HEK293 (cell line): ENCODE measurements around the gene TRIM29.
"Not testable (repeated sequence)": the region's sequence is repeated elsewhere in the genome, so short reads cannot be mapped to it uniquely, and the experiment has no call there.

Experiments
- CTCF ChIA-PET: fragments of 350-600 bp; formaldehyde crosslinking; extraction: SDS; loops from one replicate; lab custom pipeline; 2021; ENCODE audit warnings: antibody characterized with exemption; lab: Yijun Ruan, JAX
- POLR2A ChIA-PET: fragments of 300-600 bp; formaldehyde crosslinking; extraction: SDS; loops from one replicate; lab custom pipeline; 2020; ENCODE audit warnings: antibody characterized with exemption, inconsistent platforms; lab: Yijun Ruan, JAX
- H3K27ac ChIP-seq: fragments of 200-500 bp; sonication (Bioruptor generic); 2 replicates; pipeline ENCODE4 v1.5.1; 2014; ENCODE audit warnings: low read depth, low read length, control low read depth, inconsistent platforms; ENCODE audit errors: extremely low read depth
- H3K36me3 ChIP-seq, 2 experiments: fragments of 200-500 bp in 1 of 2; sonication (Bioruptor generic) in 1 of 2; 1 replicate in 1 of 2; 2 replicates in 1 of 2; pipeline ENCODE4 v1.5.1; 2014 to 2017; ENCODE audit warnings: inconsistent platforms in 2 of 2, low read length in 2 of 2; ENCODE audit not compliant: control insufficient read depth in 2 of 2, insufficient read depth in 1 of 2
- H3K4me1 ChIP-seq: fragments of 200-500 bp; sonication (Bioruptor generic); 2 replicates; pipeline ENCODE4 v1.5.1; 2014; ENCODE audit warnings: mild to moderate bottlenecking, low read length, inconsistent platforms; ENCODE audit not compliant: control insufficient read depth, insufficient read depth
- H3K4me3 ChIP-seq: 2 replicates; pipeline ENCODE4 v1.5.1; 2011; ENCODE audit warnings: low read depth, mild to moderate bottlenecking, control low read depth, low read length, moderate library complexity
- H3K9me3 ChIP-seq: fragments of 200-500 bp; sonication (Bioruptor generic); 2 replicates; pipeline ENCODE4 v1.5.1; 2014; ENCODE audit warnings: low read depth, low read length, inconsistent platforms; ENCODE audit not compliant: control insufficient read depth, insufficient read depth
- EGR2 ChIP-seq: fragments of 450-650 bp; formaldehyde crosslinking; IDR thresholded peaks from 2 replicates; pipeline ENCODE4 v1.5.1; 2016; ENCODE audit warnings: low read depth, missing biosample characterization, missing genetic modification characterization
- FEZF1 ChIP-seq: fragments of 450-650 bp; formaldehyde crosslinking; IDR thresholded peaks from 2 replicates; pipeline ENCODE4 v1.5.1; 2016; ENCODE audit warnings: missing biosample characterization, missing genetic modification characterization
- GLIS2 ChIP-seq: fragments of 450-650 bp; formaldehyde crosslinking; IDR thresholded peaks from 2 replicates; pipeline ENCODE4 v1.5.1; 2016; ENCODE audit warnings: missing biosample characterization, missing genetic modification characterization
- SETDB1 ChIP-seq: IDR thresholded peaks from one replicate; pipeline ENCODE4 v1.6.1; 2017; ENCODE audit warnings: mild to moderate bottlenecking, low read length, moderate library complexity, mixed read lengths; ENCODE audit not compliant: insufficient read length
- TSHZ1 ChIP-seq: fragments of 450-650 bp; formaldehyde crosslinking; IDR thresholded peaks from 2 replicates; pipeline ENCODE4 v1.5.1; 2016; ENCODE audit warnings: missing biosample characterization, missing genetic modification characterization, borderline replicate concordance
- ZFHX2 ChIP-seq: fragments of 450-650 bp; formaldehyde crosslinking; conservative IDR thresholded peaks from 2 replicates; pipeline ENCODE4 v1.5.1; 2016; ENCODE audit warnings: missing biosample characterization, missing genetic modification characterization
- ZNF184 ChIP-seq: fragments of 450-650 bp; IDR thresholded peaks from 2 replicates; pipeline ENCODE4 v1.5.1; 2018; ENCODE audit warnings: missing biosample characterization, mild to moderate bottlenecking, missing genetic modification characterization
- ZNF335 ChIP-seq: fragments of 450-650 bp; formaldehyde crosslinking; conservative IDR thresholded peaks from 2 replicates; pipeline ENCODE4 v1.5.1; 2016; ENCODE audit warnings: missing biosample characterization, missing genetic modification characterization
- ZNF341 ChIP-seq: fragments of 450-650 bp; formaldehyde crosslinking; IDR thresholded peaks from 2 replicates; pipeline ENCODE4; 2016; ENCODE audit warnings: low read depth, missing biosample characterization, missing genetic modification characterization
- ZNF621 ChIP-seq: fragments of 450-650 bp; formaldehyde crosslinking; IDR thresholded peaks from 2 replicates; pipeline ENCODE4 v1.5.1; 2017; ENCODE audit warnings: missing biosample characterization, missing genetic modification characterization
- ZNF645 ChIP-seq: fragments of 450-650 bp; formaldehyde crosslinking; IDR thresholded peaks from 2 replicates; pipeline ENCODE4; 2016; ENCODE audit warnings: missing biosample characterization, missing genetic modification characterization
- ZNF768 ChIP-seq: fragments of 450-650 bp; formaldehyde crosslinking; IDR thresholded peaks from 2 replicates; pipeline ENCODE4 v1.5.1; 2018; ENCODE audit warnings: missing biosample characterization, mild to moderate bottlenecking, missing genetic modification characterization
- ZNF777 ChIP-seq: fragments of 450-650 bp; formaldehyde crosslinking; IDR thresholded peaks from 2 replicates; pipeline ENCODE4 v1.5.1; 2017; ENCODE audit warnings: missing biosample characterization, missing genetic modification characterization, borderline replicate concordance
- ZNF830 ChIP-seq: fragments of 450-650 bp; IDR thresholded peaks from 2 replicates; pipeline ENCODE4 v1.5.0; 2018; ENCODE audit warnings: missing biosample characterization, missing genetic modification characterization, low read depth, mild to moderate bottlenecking, moderate library complexity
- ZSCAN4 ChIP-seq: fragments of 450-650 bp; formaldehyde crosslinking; IDR thresholded peaks from 2 replicates; pipeline ENCODE4 v1.5.1; 2017; ENCODE audit warnings: missing biosample characterization, missing genetic modification characterization
- TF ChIP-seq, protein P1 (sequence below): fragments of 450-650 bp; formaldehyde crosslinking; IDR thresholded peaks from 2 replicates; pipeline ENCODE4 v1.5.1; 2016; ENCODE audit warnings: missing biosample characterization, missing genetic modification characterization
- TF ChIP-seq, protein P2 (sequence below): fragments of 450-650 bp; formaldehyde crosslinking; IDR thresholded peaks from 2 replicates; pipeline ENCODE4 v1.5.1; 2016; ENCODE audit warnings: missing biosample characterization, missing genetic modification characterization

Gene TRIM29

GRCh38 chr11:120180551-120181232 is 42.8 kb upstream of the TRIM29 start:
- Histone ChIP-seq H3K9me3 (no peaks in the 10 kb centered on the region), H3K36me3 (no peaks in the 10 kb centered on the region), H3K27ac (no peak overlapping the region), H3K4me3 (no peak overlapping the region), H3K4me1 (no peaks in the 10 kb centered on the region)
- CTCF ChIA-PET: interaction anchor here (0.6 to 4.6 kb wide), 4 partner anchors 11 to 176 kb away, joined by 3 to 33 read pairs (median 6); no protein-coding TSS in a partner anchor
- POLR2A ChIA-PET: no interaction called here
- TF ChIP-seq ZNF335 (tag by site-specific recombination) (peak; percentile 32; the same call in 1 of the 2 replicates), ZNF341 (tag by site-specific recombination) (peak; percentile 55; the same call in 1 of the 2 replicates), ZNF621 (tag by site-specific recombination) (no peak)

DNA sequence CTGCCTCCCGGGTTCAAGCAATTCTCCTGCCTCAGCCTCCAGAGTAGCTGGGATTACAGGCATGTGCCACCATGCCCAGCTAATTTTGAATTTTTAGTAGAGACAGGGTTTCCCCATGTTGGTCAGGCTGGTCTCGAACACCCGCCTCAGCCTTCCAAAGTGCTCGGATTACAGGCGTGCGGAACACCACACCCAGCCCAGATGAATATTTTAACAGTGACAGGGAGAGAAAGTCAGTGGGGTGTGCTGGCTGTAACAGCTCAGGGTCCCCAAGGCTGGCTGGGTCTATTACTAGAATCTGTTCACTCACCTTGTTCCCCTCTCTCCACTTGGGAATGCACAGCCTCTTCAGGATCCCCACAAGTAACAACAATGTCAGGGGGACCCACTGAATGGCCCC is 42.1 kb upstream of the TRIM29 start:
- POLR2A ChIA-PET, H3K4me3 ChIP-seq, H3K4me1 ChIP-seq, H3K9me3 ChIP-seq, H3K36me3 ChIP-seq, H3K27ac ChIP-seq: not testable (repeated sequence)
- CTCF ChIA-PET: interaction anchor here (0.7 to 4.6 kb wide), 4 partner anchors 10 to 55 kb away, joined by 3 to 33 read pairs (median 4); no protein-coding TSS in a partner anchor

DNA sequence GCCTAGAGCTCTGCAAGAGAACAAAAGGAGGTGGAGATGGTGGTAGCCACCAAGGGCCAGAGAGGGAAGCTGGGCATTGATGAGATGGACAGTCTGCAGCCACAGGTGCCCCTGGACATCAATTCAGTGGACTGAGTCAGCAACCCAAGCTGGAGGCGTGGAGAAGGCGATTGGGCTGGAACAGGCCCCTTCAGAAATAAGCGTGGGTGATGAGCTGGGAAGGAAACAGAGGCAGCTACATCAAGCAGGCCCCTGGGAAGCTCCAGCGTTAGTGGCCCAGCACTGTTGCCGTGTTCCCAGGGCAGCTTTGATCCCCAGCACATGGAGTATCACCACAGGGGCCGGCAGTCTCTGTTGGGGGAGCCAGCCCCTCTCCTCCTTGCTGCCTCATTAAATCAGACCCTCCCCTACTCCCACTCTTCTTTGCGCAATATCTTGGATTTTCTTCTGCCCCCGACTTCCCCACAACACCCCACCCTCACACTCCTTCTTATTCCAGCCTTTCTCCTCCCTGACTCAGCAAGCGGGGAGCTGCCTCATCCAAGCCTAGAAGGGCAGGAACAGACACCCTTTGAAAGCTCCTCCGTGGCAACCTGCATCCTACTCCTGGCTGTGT is 41.3 kb upstream of the TRIM29 start:
- no peak overlapping the region for H3K27ac ChIP-seq
- CTCF ChIA-PET: interaction anchor here (0.8 to 4.6 kb wide), 7 partner anchors 9 to 124 kb away, joined by 3 to 33 read pairs (median 3); no protein-coding TSS in a partner anchor
- POLR2A ChIA-PET: no interaction called here

DNA sequence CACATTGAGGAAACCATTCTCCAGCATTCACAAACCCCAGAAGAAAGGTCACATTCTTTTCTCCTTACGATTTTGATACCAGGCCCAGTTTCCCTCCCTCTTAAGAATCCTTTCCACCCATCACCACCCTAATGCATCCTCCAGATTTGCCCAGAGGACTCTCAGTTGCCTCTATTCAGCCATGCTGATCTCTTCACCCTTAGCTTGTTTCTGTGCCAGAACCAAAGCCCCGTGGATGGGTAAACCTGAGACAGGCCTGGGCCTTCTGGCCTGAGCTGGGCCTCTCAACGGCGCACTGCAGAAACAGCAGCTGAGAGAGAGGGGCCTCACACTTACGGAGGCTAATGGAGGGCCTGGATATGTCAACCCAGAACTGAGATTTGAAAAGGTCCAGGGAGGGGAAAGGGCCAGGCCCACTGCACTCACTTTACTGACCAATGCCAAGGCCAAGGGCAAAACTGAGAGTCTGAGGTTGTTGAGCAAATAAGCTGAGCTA is 40.7 kb upstream of the TRIM29 start:
- ChIA-PET POLR2A (no interaction called here), CTCF (interaction anchor here (0.8 to 4.6 kb wide), 6 partner anchors 9 to 124 kb away, joined by 3 to 33 read pairs (median 4); no protein-coding TSS in a partner anchor)
- Histone ChIP-seq H3K4me3 (no peak overlapping the region), H3K9me3 (no peaks in the 10 kb centered on the region), H3K36me3 (no peaks in the 10 kb centered on the region), H3K27ac (no peak overlapping the region), H3K4me1 (no peaks in the 10 kb centered on the region)
- TF ChIP-seq, protein P1, sequence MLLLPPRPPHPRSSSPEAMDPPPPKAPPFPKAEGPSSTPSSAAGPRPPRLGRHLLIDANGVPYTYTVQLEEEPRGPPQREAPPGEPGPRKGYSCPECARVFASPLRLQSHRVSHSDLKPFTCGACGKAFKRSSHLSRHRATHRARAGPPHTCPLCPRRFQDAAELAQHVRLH (tag by site-specific recombination): no peak
- TF ChIP-seq ZNF645 (no peak), ZNF184 (tag by site-specific recombination) (no peak), SETDB1 (no peak), TSHZ1 (tag by site-specific recombination) (no peak), GLIS2 (tag by site-specific recombination) (no peak), ZNF777 (tag by site-specific recombination) (no peak), FEZF1 (tag by site-specific recombination) (no peak), ZNF830 (no peak)
- TF ChIP-seq, protein P2, sequence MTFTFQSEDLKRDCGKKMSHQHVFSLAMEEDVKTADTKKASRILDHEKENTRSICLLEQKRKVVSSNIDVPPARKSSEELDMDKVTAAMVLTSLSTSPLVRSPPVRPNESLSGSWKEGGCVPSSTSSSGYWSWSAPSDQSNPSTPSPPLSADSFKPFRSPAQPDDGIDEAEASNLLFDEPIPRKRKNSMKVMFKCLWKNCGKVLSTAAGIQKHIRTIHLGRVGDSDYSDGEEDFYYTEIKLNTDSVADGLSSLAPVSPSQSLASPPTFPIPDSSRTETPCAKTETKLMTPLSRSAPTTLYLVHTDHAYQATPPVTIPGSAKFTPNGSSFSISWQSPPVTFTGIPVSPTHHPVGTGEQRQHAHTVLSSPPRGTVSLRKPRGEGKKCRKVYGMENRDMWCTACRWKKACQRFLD (tag by site-specific recombination): no peak

More for the DNA sequence above, 41.3 kb upstream of the TRIM29 start:
- Histone ChIP-seq H3K4me1 (no peaks in the 10 kb centered on the region), H3K9me3 (no peaks in the 10 kb centered on the region), H3K36me3 (no peaks in the 10 kb centered on the region), H3K4me3 (no peak overlapping the region)
- TF ChIP-seq ZSCAN4 (tag by site-specific recombination): no peak
- TF ChIP-seq ZNF768: no peak
- TF ChIP-seq ZFHX2 (tag by site-specific recombination): peak; percentile 71
- TF ChIP-seq EGR2 (tag by site-specific recombination): peak; percentile 77
